Astrocyte of the cerebellum (primary cell): ENCODE measurements around the gene ARMC9.
"Not testable (repeated sequence)": the region's sequence is repeated elsewhere in the genome, so short reads cannot be mapped to it uniquely, and the experiment has no call there.

Experiments
- DNase-seq: peaks from one replicate; pipeline ENCODE4 v3.0.0-alpha.2; 2011; ENCODE audit warnings: low read depth
- H3K4me3 ChIP-seq: 2 replicates; pipeline ENCODE4 v1.5.1; 2011; ENCODE audit warnings: mild to moderate bottlenecking, low read depth, low read length, moderate library complexity
- CTCF ChIP-seq: IDR thresholded peaks from 2 replicates; pipeline ENCODE4 v1.5.1; 2012; ENCODE audit warnings: low read length, low read depth, moderate library complexity, mild to moderate bottlenecking; ENCODE audit errors: missing control alignments
- in situ Hi-C: cut with HindIII; loops from 2 replicates; pipeline ENCODE4 v1.10.0; 2017; ENCODE audit warnings: low sequenced_read_pairs

ARMC9 gene

GRCh38 chr2:231172025-231172424 is 26.4 kb upstream of the ARMC9 start:
- H3K4me3 ChIP-seq: no peak overlapping the region
- no peak for DNase-seq
- in situ Hi-C loops: loop anchor here (5.0 to 10.0 kb wide), 2 partner anchors 47 to 85 kb away; partner anchors contain the start of gene HTR2B
- TF ChIP-seq CTCF: no peak

GRCh38 chr2:231174211-231174651 is 24.2 kb upstream of the ARMC9 start:
- no peak overlapping the region for H3K4me3 ChIP-seq
- no peak for DNase-seq
- TF ChIP-seq CTCF: no peak
- in situ Hi-C loops: loop anchor here (5.0 to 10.0 kb wide), 2 partner anchors 49 to 87 kb away; partner anchors contain the start of gene HTR2B

- no peak overlapping the region for H3K4me3 ChIP-seq
- no peak for TF ChIP-seq CTCF
- in situ Hi-C loops: loop anchor here (10.0 kb wide), 1 partner anchor 51 kb away; the partner anchor contains the start of gene HTR2B
- no peak for DNase-seq
Observed at GRCh38 chr2:231176066-231176465, 22.4 kb upstream of the ARMC9 start.

- DNase-seq: no peak
- in situ Hi-C loops: loop anchor here (10.0 kb wide), 1 partner anchor 53 kb away; the partner anchor contains the start of gene HTR2B
- no peak for TF ChIP-seq CTCF
- H3K4me3 ChIP-seq: no peak overlapping the region
Observed at GRCh38 chr2:231177156-231178025, 21.0 kb upstream of the ARMC9 start.

GRCh38 chr2:231178805-231179204 is 19.6 kb upstream of the ARMC9 start:
- not testable (repeated sequence) for H3K4me3 ChIP-seq, DNase-seq
- in situ Hi-C loops: loop anchor here (10.0 kb wide), 1 partner anchor 54 kb away; the partner anchor contains the start of gene HTR2B

GRCh38 chr2:231181860-231182512 is 16.4 kb upstream of the ARMC9 start:
- in situ Hi-C loops: no loop called here
- no peak for DNase-seq

More at GRCh38 chr2:231181860-231182512, 16.4 kb upstream of the ARMC9 start:
- H3K4me3 ChIP-seq: no peak overlapping the region
- no peak for TF ChIP-seq CTCF
